ENCODE data around the gene CLEC19A.

Gene CLEC19A

DNA sequence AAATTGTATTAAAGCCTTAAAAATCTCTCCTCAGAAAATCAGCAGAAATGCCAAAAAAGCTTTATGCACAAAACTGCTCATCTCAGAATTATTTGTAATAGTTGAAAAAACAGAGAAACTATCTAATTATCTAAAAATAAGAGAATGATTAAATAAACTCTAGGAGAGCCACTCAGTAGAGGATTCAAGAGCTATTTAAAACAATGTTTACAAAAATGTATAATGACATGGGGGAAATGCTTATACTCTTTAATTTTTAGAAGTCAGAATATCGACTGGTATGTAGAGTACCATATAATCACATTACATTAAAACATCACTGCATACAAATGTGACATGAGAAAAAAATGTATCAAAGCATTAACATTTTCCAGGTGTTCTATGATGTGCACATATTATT lies 11.9 kb downstream of the CLEC19A start:
- DNase-seq (ENCODE audit: low read depth), result no peak
- TF ChIP-seq, protein P1, sequence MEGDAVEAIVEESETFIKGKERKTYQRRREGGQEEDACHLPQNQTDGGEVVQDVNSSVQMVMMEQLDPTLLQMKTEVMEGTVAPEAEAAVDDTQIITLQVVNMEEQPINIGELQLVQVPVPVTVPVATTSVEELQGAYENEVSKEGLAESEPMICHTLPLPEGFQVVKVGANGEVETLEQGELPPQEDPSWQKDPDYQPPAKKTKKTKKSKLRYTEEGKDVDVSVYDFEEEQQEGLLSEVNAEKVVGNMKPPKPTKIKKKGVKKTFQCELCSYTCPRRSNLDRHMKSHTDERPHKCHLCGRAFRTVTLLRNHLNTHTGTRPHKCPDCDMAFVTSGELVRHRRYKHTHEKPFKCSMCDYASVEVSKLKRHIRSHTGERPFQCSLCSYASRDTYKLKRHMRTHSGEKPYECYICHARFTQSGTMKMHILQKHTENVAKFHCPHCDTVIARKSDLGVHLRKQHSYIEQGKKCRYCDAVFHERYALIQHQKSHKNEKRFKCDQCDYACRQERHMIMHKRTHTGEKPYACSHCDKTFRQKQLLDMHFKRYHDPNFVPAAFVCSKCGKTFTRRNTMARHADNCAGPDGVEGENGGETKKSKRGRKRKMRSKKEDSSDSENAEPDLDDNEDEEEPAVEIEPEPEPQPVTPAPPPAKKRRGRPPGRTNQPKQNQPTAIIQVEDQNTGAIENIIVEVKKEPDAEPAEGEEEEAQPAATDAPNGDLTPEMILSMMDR (IDR thresholded peaks at IDR 0.05; ENCODE audit: low read depth, low read length), result no peak
- no peak for TF ChIP-seq MYC (IDR thresholded peaks at IDR 0.05; ENCODE audit: low read depth, low read length)
- TF ChIP-seq, protein P2, sequence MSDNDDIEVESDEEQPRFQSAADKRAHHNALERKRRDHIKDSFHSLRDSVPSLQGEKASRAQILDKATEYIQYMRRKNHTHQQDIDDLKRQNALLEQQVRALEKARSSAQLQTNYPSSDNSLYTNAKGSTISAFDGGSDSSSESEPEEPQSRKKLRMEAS (IDR thresholded peaks at IDR 0.05; ENCODE audit: low read depth, low read length), result no peak
- H3K4me3 ChIP-seq (ENCODE audit: low read depth, low read length), result no peak overlapping the region

- DNase-seq (ENCODE audit: low read depth), result no peak
- TF ChIP-seq, protein P1 (IDR thresholded peaks at IDR 0.05; ENCODE audit: low read depth, low read length), result no peak
- TF ChIP-seq, protein P2 (IDR thresholded peaks at IDR 0.05; ENCODE audit: low read depth, low read length), result no peak
- TF ChIP-seq POLR2A (IDR thresholded peaks at IDR 0.05; ENCODE audit: extremely low read depth, insufficient read length) (no peak), MYC (IDR thresholded peaks at IDR 0.05; ENCODE audit: low read depth, low read length) (no peak)
- H3K4me3 ChIP-seq (ENCODE audit: low read depth, low read length), result no peak overlapping the region
These were observed 14.0 kb downstream of the CLEC19A start for GRCh38 chr16:19299565-19299964.

DNA sequence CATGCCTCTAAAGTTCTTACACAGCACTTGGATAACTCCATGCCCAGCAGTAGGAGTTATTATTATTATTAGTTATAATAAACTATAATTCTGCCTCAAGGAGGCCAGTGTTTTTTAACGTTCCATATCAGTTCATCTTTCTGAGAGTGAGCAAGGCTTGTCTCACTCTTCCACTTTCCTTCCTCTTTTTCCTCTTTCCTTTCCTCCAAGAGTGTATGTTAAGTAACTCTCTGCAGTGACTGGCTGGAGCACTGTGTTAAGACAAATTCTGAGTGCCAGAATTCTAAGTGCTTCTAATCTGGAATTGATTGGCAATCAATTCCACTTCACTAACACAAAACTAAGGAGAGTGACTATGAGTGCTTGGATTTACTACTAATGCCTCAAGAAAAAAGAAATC lies 16.4 kb downstream of the CLEC19A start:
- TF ChIP-seq MYC (IDR thresholded peaks at IDR 0.05; ENCODE audit: low read depth, low read length) (no peak), POLR2A (IDR thresholded peaks at IDR 0.05; ENCODE audit: extremely low read depth, insufficient read length) (no peak)
- TF ChIP-seq, protein P2 (IDR thresholded peaks at IDR 0.05; ENCODE audit: low read depth, low read length), result no peak
- TF ChIP-seq, protein P1 (IDR thresholded peaks at IDR 0.05; ENCODE audit: low read depth, low read length), result no peak
- DNase-seq (ENCODE audit: low read depth), result no peak
- H3K4me3 ChIP-seq (ENCODE audit: low read depth, low read length), result no peak overlapping the region

- no peak for DNase-seq (ENCODE audit: low read depth)
- TF ChIP-seq POLR2A (IDR thresholded peaks at IDR 0.05; ENCODE audit: extremely low read depth, insufficient read length) (no peak), MYC (IDR thresholded peaks at IDR 0.05; ENCODE audit: low read depth, low read length) (no peak)
- TF ChIP-seq, protein P1 (IDR thresholded peaks at IDR 0.05; ENCODE audit: low read depth, low read length), result no peak
These were observed 19.2 kb downstream of the CLEC19A start for GRCh38 chr16:19304750-19305149.

DNA sequence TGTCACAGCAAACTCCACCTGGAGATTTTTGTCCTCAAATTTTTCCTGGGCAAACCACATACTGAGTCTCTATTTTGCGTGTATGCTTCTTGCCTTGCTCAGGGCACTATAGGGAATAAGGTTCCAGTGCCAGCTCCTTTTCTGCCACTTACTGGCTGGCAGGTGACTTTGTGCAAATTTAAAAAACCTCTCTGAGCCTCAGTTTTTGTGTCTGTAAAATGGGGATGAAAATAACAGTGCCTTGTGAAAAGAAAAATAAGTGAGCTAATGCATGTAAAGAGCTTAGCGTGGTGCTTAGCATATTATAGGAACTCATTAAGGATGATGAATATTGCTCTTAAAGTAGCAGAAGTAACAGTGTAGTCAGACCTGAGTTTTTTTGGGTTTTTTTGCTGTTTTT lies 19.9 kb downstream of the CLEC19A start:
- no peak overlapping the region for H3K4me3 ChIP-seq (ENCODE audit: low read depth, low read length)
- TF ChIP-seq MYC (IDR thresholded peaks at IDR 0.05; ENCODE audit: low read depth, low read length), result no peak
- TF ChIP-seq, protein P2 (IDR thresholded peaks at IDR 0.05; ENCODE audit: low read depth, low read length), result no peak
- TF ChIP-seq POLR2A (IDR thresholded peaks at IDR 0.05; ENCODE audit: extremely low read depth, insufficient read length), result no peak
- TF ChIP-seq, protein P1 (IDR thresholded peaks at IDR 0.05; ENCODE audit: low read depth, low read length), result no peak

More at GRCh38 chr16:19304750-19305149, 19.2 kb downstream of the CLEC19A start:
- no peak overlapping the region for H3K4me3 ChIP-seq (ENCODE audit: low read depth, low read length)

More for the DNA sequence above, 19.9 kb downstream of the CLEC19A start:
- DNase-seq (ENCODE audit: low read depth), result no peak

Data from NB4 (cell line).